ENCODE measurements around the gene GOLGA2. TPM values are rescaled to one million over a fixed set of nuclear protein-coding genes. Genes with fewer than 3 reads are reported as not detected.
"Not testable (repeated sequence)": the region's sequence is repeated elsewhere in the genome, so short reads cannot be mapped to it uniquely, and the experiment has no call there.

GOLGA2 gene
- polyA plus RNA-seq, 1 donor: 88.0 TPM

- no peaks in the 10 kb centered on the region for H3K27me3 ChIP-seq (ENCODE audit: control insufficient read depth, insufficient read depth, low read length)
- H3K4me1 ChIP-seq (ENCODE audit: control insufficient read depth, insufficient read depth, low read length): peaks cover 3% of the 10 kb centered on the region
- no peak overlapping the region for H3K4me3 ChIP-seq (ENCODE audit: low read length)
- WGBS (ENCODE audit: insufficient coverage, low lambda C conversion rate): no CpG with 5 or more reads among the region's 7 CpGs
- H3K27ac ChIP-seq (ENCODE audit: low read length): peak overlapping the region; percentile 22
- H3K36me3 ChIP-seq (ENCODE audit: control insufficient read depth, insufficient read depth, low read length): peaks cover 17% of the 10 kb centered on the region
- no peak for DNase-seq
- no peaks in the 10 kb centered on the region for H3K9me3 ChIP-seq (ENCODE audit: control insufficient read depth, low read depth, low read length)
Measured at GRCh38 chr9:128242828-128243214, 33.0 kb downstream of the GOLGA2 start.

- no peaks in the 10 kb centered on the region for H3K9me3 ChIP-seq (ENCODE audit: control insufficient read depth, low read depth, low read length)
- no peak overlapping the region for H3K4me3 ChIP-seq (ENCODE audit: low read length)
- DNase-seq: no peak
- WGBS (ENCODE audit: insufficient coverage, low lambda C conversion rate): no CpG with 5 or more reads among the region's 4 CpGs
- H3K36me3 ChIP-seq (ENCODE audit: control insufficient read depth, insufficient read depth, low read length): peaks cover 17% of the 10 kb centered on the region
- no peak overlapping the region for H3K27ac ChIP-seq (ENCODE audit: low read length)
- no peaks in the 10 kb centered on the region for H3K27me3 ChIP-seq (ENCODE audit: control insufficient read depth, insufficient read depth, low read length)
- H3K4me1 ChIP-seq (ENCODE audit: control insufficient read depth, insufficient read depth, low read length): peaks cover 3% of the 10 kb centered on the region
Measured at GRCh38 chr9:128242124-128242523, 33.7 kb downstream of the GOLGA2 start.

GRCh38 chr9:128233817-128234406 lies 41.9 kb downstream of the GOLGA2 start:
- no CpG with 5 or more reads among the region's 28 CpGs for WGBS (ENCODE audit: insufficient coverage, low lambda C conversion rate)
- DNase-seq: no peak

GRCh38 chr9:128232528-128233428 lies 43.0 kb downstream of the GOLGA2 start:
- no peak for DNase-seq
- H3K27ac ChIP-seq (ENCODE audit: low read length): no peak overlapping the region
- H3K9me3 ChIP-seq (ENCODE audit: control insufficient read depth, low read depth, low read length): no peaks in the 10 kb centered on the region
- no peaks in the 10 kb centered on the region for H3K27me3 ChIP-seq (ENCODE audit: control insufficient read depth, insufficient read depth, low read length)
- H3K4me3 ChIP-seq (ENCODE audit: low read length): no peak overlapping the region
- no peaks in the 10 kb centered on the region for H3K4me1 ChIP-seq (ENCODE audit: control insufficient read depth, insufficient read depth, low read length)
- 92% methylated on average over 2 of the region's 22 CpGs for WGBS (ENCODE audit: insufficient coverage, low lambda C conversion rate)
- peaks cover 3% of the 10 kb centered on the region for H3K36me3 ChIP-seq (ENCODE audit: control insufficient read depth, insufficient read depth, low read length)

More at GRCh38 chr9:128233817-128234406, 41.9 kb downstream of the GOLGA2 start:
- H3K36me3 ChIP-seq (ENCODE audit: control insufficient read depth, insufficient read depth, low read length): peaks cover 3% of the 10 kb centered on the region
- no peaks in the 10 kb centered on the region for H3K9me3 ChIP-seq (ENCODE audit: control insufficient read depth, low read depth, low read length)
- no peaks in the 10 kb centered on the region for H3K27me3 ChIP-seq (ENCODE audit: control insufficient read depth, insufficient read depth, low read length)
- no peak overlapping the region for H3K27ac ChIP-seq (ENCODE audit: low read length)
- H3K4me3 ChIP-seq (ENCODE audit: low read length): no peak overlapping the region
- no peaks in the 10 kb centered on the region for H3K4me1 ChIP-seq (ENCODE audit: control insufficient read depth, insufficient read depth, low read length)

GRCh38 chr9:128231638-128232527 lies 43.9 kb downstream of the GOLGA2 start:
- H3K4me1 ChIP-seq (ENCODE audit: control insufficient read depth, insufficient read depth, low read length): no peaks in the 10 kb centered on the region
- WGBS (ENCODE audit: insufficient coverage, low lambda C conversion rate): no CpG with 5 or more reads among the region's 16 CpGs
- no peaks in the 10 kb centered on the region for H3K9me3 ChIP-seq (ENCODE audit: control insufficient read depth, low read depth, low read length)
- H3K27me3 ChIP-seq (ENCODE audit: control insufficient read depth, insufficient read depth, low read length): no peaks in the 10 kb centered on the region
- peaks cover 3% of the 10 kb centered on the region for H3K36me3 ChIP-seq (ENCODE audit: control insufficient read depth, insufficient read depth, low read length)
- H3K27ac ChIP-seq (ENCODE audit: low read length): no peak overlapping the region
- no peak for DNase-seq
- no peak overlapping the region for H3K4me3 ChIP-seq (ENCODE audit: low read length)

GRCh38 chr9:128230897-128231296 lies 44.9 kb downstream of the GOLGA2 start:
- H3K4me1 ChIP-seq (ENCODE audit: control insufficient read depth, insufficient read depth, low read length); H3K9me3 ChIP-seq (ENCODE audit: control insufficient read depth, low read depth, low read length); H3K36me3 ChIP-seq (ENCODE audit: control insufficient read depth, insufficient read depth, low read length); H3K27me3 ChIP-seq (ENCODE audit: control insufficient read depth, insufficient read depth, low read length); H3K4me3 ChIP-seq (ENCODE audit: low read length); DNase-seq; H3K27ac ChIP-seq (ENCODE audit: low read length): not testable (repeated sequence)
- no CpG with 5 or more reads among the region's 7 CpGs for WGBS (ENCODE audit: insufficient coverage, low lambda C conversion rate)

GRCh38 chr9:128226412-128226801 lies 49.4 kb downstream of the GOLGA2 start:
- Histone ChIP-seq H3K9me3 (ENCODE audit: control insufficient read depth, low read depth, low read length) (no peaks in the 10 kb centered on the region), H3K36me3 (ENCODE audit: control insufficient read depth, insufficient read depth, low read length) (peaks cover 19% of the 10 kb centered on the region), H3K27me3 (ENCODE audit: control insufficient read depth, insufficient read depth, low read length) (no peaks in the 10 kb centered on the region), H3K4me3 (ENCODE audit: low read length) (no peak overlapping the region), H3K4me1 (ENCODE audit: control insufficient read depth, insufficient read depth, low read length) (no peaks in the 10 kb centered on the region), H3K27ac (ENCODE audit: low read length) (no peak overlapping the region)
- no peak for DNase-seq
- WGBS (ENCODE audit: insufficient coverage, low lambda C conversion rate): no CpG with 5 or more reads among the region's 5 CpGs

DNA sequence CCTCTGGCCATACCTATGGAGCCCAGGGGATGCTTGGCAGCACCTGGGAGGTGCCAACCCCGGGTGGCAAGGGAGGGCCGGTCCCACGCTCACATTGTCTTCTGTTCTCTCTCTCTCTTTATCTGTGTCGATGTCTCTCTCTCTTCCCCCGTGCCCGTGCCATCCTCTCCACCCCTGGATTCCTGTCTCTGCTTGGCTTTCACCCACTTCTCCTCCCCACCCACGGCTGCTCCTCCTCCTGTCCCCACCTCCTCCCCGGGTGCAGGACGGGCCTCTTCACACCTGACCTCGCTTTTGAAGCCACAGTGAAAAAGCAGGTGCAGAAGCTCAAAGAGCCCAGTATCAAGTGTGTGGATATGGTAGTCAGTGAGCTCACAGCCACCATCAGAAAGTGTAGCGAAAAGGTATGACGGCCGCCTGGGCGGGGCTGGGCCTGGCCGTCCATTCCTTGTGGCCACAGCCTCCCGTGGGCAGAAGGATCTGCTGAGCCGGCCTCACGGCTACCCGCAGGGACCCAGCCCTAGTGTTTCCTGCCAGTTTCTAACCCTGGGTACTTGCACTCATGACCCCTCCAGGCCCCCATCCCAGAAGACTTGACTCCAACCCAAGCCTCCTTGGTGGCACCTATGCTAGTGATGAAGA lies 49.9 kb downstream of the GOLGA2 start:
- Histone ChIP-seq H3K4me3 (ENCODE audit: low read length) (no peak overlapping the region), H3K4me1 (ENCODE audit: control insufficient read depth, insufficient read depth, low read length) (no peaks in the 10 kb centered on the region), H3K27ac (ENCODE audit: low read length) (no peak overlapping the region), H3K9me3 (ENCODE audit: control insufficient read depth, low read depth, low read length) (no peaks in the 10 kb centered on the region), H3K27me3 (ENCODE audit: control insufficient read depth, insufficient read depth, low read length) (no peaks in the 10 kb centered on the region), H3K36me3 (ENCODE audit: control insufficient read depth, insufficient read depth, low read length) (peaks cover 21% of the 10 kb centered on the region)
- DNase-seq: no peak
- 85% methylated on average over 3 of the region's 19 CpGs for WGBS (ENCODE audit: insufficient coverage, low lambda C conversion rate)

DNA sequence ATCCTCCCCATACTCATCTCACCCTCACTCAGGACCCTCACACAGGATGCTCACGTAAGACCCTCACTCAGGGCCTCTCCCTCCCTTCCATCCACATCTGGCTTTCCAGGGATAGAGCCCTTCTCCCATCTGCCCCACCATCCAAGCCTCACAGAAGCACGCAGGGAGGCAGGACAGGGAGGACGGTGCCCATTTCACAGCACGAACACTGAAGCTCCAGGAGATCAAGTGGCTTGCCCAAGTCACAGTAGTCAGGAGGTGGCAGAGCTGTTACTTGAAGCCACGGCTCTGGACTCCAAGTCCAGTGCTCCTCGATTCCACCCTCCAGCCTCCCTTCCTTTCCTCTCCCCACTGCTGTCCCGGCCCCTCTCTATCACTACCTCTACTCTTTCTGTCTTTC lies 50.9 kb downstream of the GOLGA2 start:
- Histone ChIP-seq H3K27me3 (ENCODE audit: control insufficient read depth, insufficient read depth, low read length) (no peaks in the 10 kb centered on the region), H3K36me3 (ENCODE audit: control insufficient read depth, insufficient read depth, low read length) (peaks cover 28% of the 10 kb centered on the region), H3K27ac (ENCODE audit: low read length) (no peak overlapping the region), H3K4me3 (ENCODE audit: low read length) (no peak overlapping the region), H3K4me1 (ENCODE audit: control insufficient read depth, insufficient read depth, low read length) (no peaks in the 10 kb centered on the region), H3K9me3 (ENCODE audit: control insufficient read depth, low read depth, low read length) (no peaks in the 10 kb centered on the region)
- 83% methylated on average over 2 of the region's 7 CpGs for WGBS (ENCODE audit: insufficient coverage, low lambda C conversion rate)
- no peak for DNase-seq

Measured in large intestine (tissue), 3 donors.